Gastrocnemius medialis (tissue), 4 donors: Measurements from ENCODE around the gene KIF18B. TPM values are rescaled to one million over a fixed set of nuclear protein-coding genes. Genes with fewer than 3 reads are reported as not detected.
A peak's percentile ranks its signal among the peaks of the same experiment; 100 is the strongest.

Source experiments
- ATAC-seq, 2 donors: fragments of 150-250 bp; one replicate each; pipeline ENCODE4 v1.9.1; 2016
- DNase-seq, 2 donors: peaks; one replicate each; pipeline ENCODE4 v3.0.0-alpha.2; 2019
- H3K27ac ChIP-seq, 4 donors: fragments of 200-600 bp; sonication (generic); 1 replicate in 1 of 4; 2 replicates in 3 of 4; pipeline ENCODE4 v1.5.1; 2016 to 2018; ENCODE audit warnings: mild to moderate bottlenecking in 2 of 4, moderate library complexity in 1 of 4
- H3K27me3 ChIP-seq, 3 donors: fragments of 200-600 bp; sonication (generic) in 2 of 3; 1 replicate in 1 of 3; 2 replicates in 2 of 3; pipeline versions ENCODE4 v1.5.1 to v1.6.0; 2016 to 2019; ENCODE audit warnings: mild to moderate bottlenecking in 1 of 3, moderate library complexity in 1 of 3
- H3K36me3 ChIP-seq, 2 donors: fragments of 200-600 bp; sonication (generic) in 1 of 2; one replicate each; pipeline ENCODE4 v1.5.1; 2017 to 2018
- H3K4me1 ChIP-seq, 2 donors: fragments of 200-600 bp; sonication (generic) in 1 of 2; one replicate each; pipeline ENCODE4 v1.5.1; 2016 to 2017; ENCODE audit warnings: mild to moderate bottlenecking in 2 of 2
- H3K4me3 ChIP-seq, 4 donors: fragments of 200-600 bp; sonication (generic) in 3 of 4; 1 replicate in 1 of 4; 2 replicates in 3 of 4; pipeline ENCODE4 v1.5.1; 2016 to 2019; ENCODE audit warnings: mild to moderate bottlenecking in 2 of 4
- H3K9me3 ChIP-seq, 3 donors: fragments of 200-600 bp; sonication (generic) in 2 of 3; 1 replicate in 1 of 3; 2 replicates in 2 of 3; pipeline ENCODE4 v1.5.1; 2016 to 2019
- CTCF ChIP-seq, 5 experiments: fragments of 450-650 bp in 3 of 5; fragments of 200-600 bp in 2 of 5; sonication (generic) in 2 of 5; IDR thresholded peaks in 4 of 5; conservative IDR thresholded peaks in 1 of 5; 1 replicate in 4 of 5; 2 replicates in 1 of 5; pipeline ENCODE4 v1.5.1; 2016 to 2019; ENCODE audit warnings: antibody characterized with exemption in 5 of 5, mild to moderate bottlenecking in 3 of 5, moderate library complexity in 3 of 5
- POLR2A ChIP-seq, 2 donors: fragments of 450-650 bp; IDR thresholded peaks; one replicate each; pipeline ENCODE4 v1.6.1; 2017; ENCODE audit warnings: antibody characterized with exemption in 2 of 2, mild to moderate bottlenecking in 2 of 2, moderate library complexity in 2 of 2
- in situ Hi-C, 4 donors: fragments of 200-750 bp; cut with MboI; loops; one replicate each; pipeline versions ENCODE4 v1.15.0 to v1.8.0; 2017; ENCODE audit warnings: low sequenced_read_pairs in 4 of 4
- intact Hi-C: fragments of 100-400 bp; cut with DNase I; formaldehyde crosslinking; loops from one replicate; pipeline ENCODE4 v1.15.1; 2023; ENCODE audit warnings: low total_unique reads
- total RNA-seq, 4 donors: library from RNA; depleted of rRNA; stranded (reverse); fragments of >200 nt; gene quantifications; one replicate each; pipeline versions ENCODE4 v1.1.0 to v1.2.3, GENCODE V29; 2016

Gene KIF18B
- total RNA-seq, 4 donors from 2014 or later: 0.09 to 1.7 TPM; not detected in 2

- TF ChIP-seq CTCF (IDR thresholded peaks at IDR 0.05 in 4 of 5, conservative IDR thresholded peaks at IDR 0.05 in 1 of 5): no peak
- no peak for TF ChIP-seq POLR2A (IDR thresholded peaks at IDR 0.05)
- Histone ChIP-seq H3K36me3 (no peaks in the 10 kb centered on the region), H3K9me3 (no peaks in the 10 kb centered on the region), H3K27ac (no peak overlapping the region), H3K27me3 (peaks cover 0 to 6% (median 0%) of the 10 kb centered on the region in 3 donors), H3K4me1 (peaks cover 3 to 8% of the 10 kb centered on the region in 2 donors), H3K4me3 (no peak overlapping the region)
- DNase-seq: no peak
- intact Hi-C loops: loop anchor here (10.0 kb wide), 1 partner anchor 281 kb away; no protein-coding TSS in a partner anchor
- in situ Hi-C loops: loop anchor here in 3 of 4 donors (10.0 to 25.0 kb wide), 3 partner anchors 198 to 223 kb away; partner anchors contain the start of genes ACBD4 (in 2 of the 3), PLCD3 (in 2 of the 3) and HEXIM1 (in 1 of the 3)
- ATAC-seq: no peak
Observed at GRCh38 chr17:44914148-44914547, 33.4 kb downstream of the KIF18B start.

- H3K36me3 ChIP-seq: no peaks in the 10 kb centered on the region
- no peak for TF ChIP-seq POLR2A (IDR thresholded peaks at IDR 0.05)
- no peak overlapping the region for H3K27ac ChIP-seq
- intact Hi-C loops (loop anchor here (10.0 kb wide), 1 partner anchor 281 kb away; no protein-coding TSS in a partner anchor), in situ Hi-C loops (loop anchor here in 3 of 4 donors (10.0 to 25.0 kb wide), 3 partner anchors 199 to 224 kb away; partner anchors contain the start of genes ACBD4 (in 2 of the 3), PLCD3 (in 2 of the 3) and HEXIM1 (in 1 of the 3))
- H3K4me1 ChIP-seq: peaks cover 3 to 8% of the 10 kb centered on the region in 2 donors
- ATAC-seq: no peak
- H3K4me3 ChIP-seq: no peak overlapping the region
- no peaks in the 10 kb centered on the region for H3K9me3 ChIP-seq
- DNase-seq: no peak
- H3K27me3 ChIP-seq: peaks cover 0 to 6% (median 0%) of the 10 kb centered on the region in 3 donors
Observed at GRCh38 chr17:44913676-44914075, 33.9 kb downstream of the KIF18B start.

DNA sequence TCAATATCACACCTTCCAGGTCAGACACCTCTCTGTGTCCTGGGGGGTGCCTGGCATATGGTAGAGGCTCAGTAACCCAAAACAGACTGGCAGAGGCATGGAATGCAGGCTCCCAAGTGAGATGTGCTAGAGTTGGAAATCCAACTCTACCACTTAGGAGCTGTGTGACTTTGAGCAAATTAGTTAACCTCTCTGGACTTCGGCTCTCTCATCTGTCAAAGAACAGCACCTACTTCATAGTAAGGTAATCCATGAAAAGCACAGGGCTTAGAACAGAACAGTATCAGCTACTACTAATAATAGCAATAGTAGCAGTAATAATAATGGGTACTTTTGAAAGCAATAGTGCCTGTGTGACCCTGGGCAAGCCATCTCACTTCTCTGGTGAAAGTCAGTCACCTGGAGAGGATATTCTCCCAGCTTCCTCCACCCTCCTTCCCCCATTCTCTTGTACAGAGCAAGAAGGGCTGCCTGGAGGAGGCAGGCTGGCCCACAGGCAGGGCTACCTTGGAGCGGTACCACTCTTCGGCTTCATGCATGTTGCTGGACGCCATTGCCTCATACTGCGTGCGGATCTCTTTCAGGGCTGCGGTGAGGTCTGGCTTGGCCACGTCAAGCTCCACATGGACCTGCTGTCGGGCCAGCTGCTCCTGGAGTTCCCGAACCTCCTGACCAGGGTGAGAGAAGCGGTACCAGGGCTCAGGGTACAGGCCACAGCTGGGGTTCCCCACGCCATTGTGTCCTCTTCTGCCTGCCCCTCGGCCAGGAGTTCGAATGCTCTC lies 34.6 kb downstream of the KIF18B start:
- ATAC-seq: no peak

DNA sequence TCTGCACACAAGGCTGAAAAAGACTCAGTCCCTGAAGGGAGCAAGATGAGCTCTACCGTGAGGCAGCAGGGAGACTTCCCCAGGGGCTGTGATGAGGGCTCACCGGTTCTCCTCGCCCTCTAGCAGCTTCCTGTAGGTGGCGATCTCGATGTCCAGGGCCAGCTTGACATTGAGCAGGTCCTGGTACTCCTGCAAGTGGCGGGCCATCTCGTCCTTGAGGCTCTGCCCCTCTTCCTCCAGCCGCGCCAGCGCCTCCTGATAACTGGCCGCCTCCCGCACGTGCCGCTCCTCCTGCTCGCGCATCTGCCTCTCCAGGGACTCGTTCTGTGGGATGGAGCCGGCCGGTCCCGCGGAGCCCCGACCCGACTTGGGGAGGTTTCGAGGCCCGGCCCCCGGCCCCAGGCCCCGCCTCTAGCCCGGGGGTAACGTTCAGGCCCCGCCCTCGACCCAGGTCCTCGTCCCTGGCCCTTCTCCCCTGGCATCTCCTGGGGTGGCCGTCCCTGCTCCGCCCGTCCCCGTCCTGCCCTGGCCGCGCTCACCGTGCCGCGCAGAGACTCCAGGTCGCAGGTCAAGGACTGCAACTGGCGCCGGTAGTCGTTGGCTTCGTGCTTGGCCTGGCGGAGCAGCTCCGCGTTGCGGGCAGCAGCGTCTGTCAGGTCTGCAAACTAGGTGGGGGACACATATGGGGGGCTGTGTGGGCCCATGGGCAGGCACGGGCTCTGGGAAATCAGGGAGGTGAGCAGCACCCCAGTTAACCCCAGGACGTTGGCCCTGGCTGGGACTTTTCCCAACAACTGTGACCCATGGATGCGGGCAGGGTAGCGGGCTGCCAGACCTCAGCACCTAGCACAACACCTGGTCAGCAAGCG lies 36.2 kb downstream of the KIF18B start:
- no peak overlapping the region for H3K27ac ChIP-seq
- peaks cover 0 to 6% (median 0%) of the 10 kb centered on the region in 3 donors for H3K27me3 ChIP-seq
- in situ Hi-C loops: loop anchor here in 3 of 4 donors (10.0 to 25.0 kb wide), 3 partner anchors 201 to 226 kb away; partner anchors contain the start of genes ACBD4 (in 2 of the 3), PLCD3 (in 2 of the 3) and HEXIM1 (in 1 of the 3)
- peak overlapping the region in 2 of 4 donors; percentile 17 to 24 for H3K4me3 ChIP-seq
- peak in 1 of 2 donors; percentile 33 for ATAC-seq
- no peaks in the 10 kb centered on the region for H3K9me3 ChIP-seq
- no peaks in the 10 kb centered on the region for H3K36me3 ChIP-seq
- TF ChIP-seq POLR2A (IDR thresholded peaks at IDR 0.05) (no peak), CTCF (IDR thresholded peaks at IDR 0.05 in 4 of 5, conservative IDR thresholded peaks at IDR 0.05 in 1 of 5) (peak in 3 of 5 experiments; percentile 16 to 42 (median 22))
- H3K4me1 ChIP-seq: peaks cover 0 to 3% of the 10 kb centered on the region in 2 donors
- intact Hi-C loops: loop anchor here (10.0 kb wide), 1 partner anchor 283 kb away; no protein-coding TSS in a partner anchor
- DNase-seq: peak in 1 of 2 donors; percentile 36

More for the DNA sequence above, 34.6 kb downstream of the KIF18B start:
- Histone ChIP-seq H3K4me1 (peaks cover 3 to 8% of the 10 kb centered on the region in 2 donors), H3K36me3 (no peaks in the 10 kb centered on the region), H3K4me3 (no peak overlapping the region), H3K9me3 (no peaks in the 10 kb centered on the region), H3K27ac (no peak overlapping the region), H3K27me3 (peaks cover 0 to 6% (median 0%) of the 10 kb centered on the region in 3 donors)
- no peak for TF ChIP-seq POLR2A (IDR thresholded peaks at IDR 0.05)
- no peak for TF ChIP-seq CTCF (IDR thresholded peaks at IDR 0.05 in 4 of 5, conservative IDR thresholded peaks at IDR 0.05 in 1 of 5)
- in situ Hi-C loops (loop anchor here in 3 of 4 donors (10.0 to 25.0 kb wide), 3 partner anchors 199 to 224 kb away; partner anchors contain the start of genes ACBD4 (in 2 of the 3), PLCD3 (in 2 of the 3) and HEXIM1 (in 1 of the 3)), intact Hi-C loops (loop anchor here (10.0 kb wide), 1 partner anchor 282 kb away; no protein-coding TSS in a partner anchor)
- no peak for DNase-seq
